Measurements from ENCODE around the gene CCDC122.

CCDC122 gene
- long read RNA-seq, partial matches to known transcripts: 0 of 7 reads
- long read RNA-seq, other reads (novel, unspliced or antisense): 7 of 7 reads

GRCh38 chr13:43878892-43879754, at the start of gene CCDC122:
TSS of gene CCDC122 (minus strand) at chr13:43879740. CDS start at chr13:43869376, 10,364 bp downstream.
- TF ChIP-seq CTCF (IDR thresholded peaks at IDR 0.05; ENCODE audit: insufficient read depth, low read length): no peak
- TF ChIP-seq POLR2AphosphoS5 (IDR thresholded peaks at IDR 0.05; ENCODE audit: low read depth): peak; percentile 62
- peak; percentile 50 for TF ChIP-seq REST (IDR thresholded peaks at IDR 0.05; ENCODE audit: insufficient replicate concordance, low read depth)
- no peak for TF ChIP-seq GABPA (IDR thresholded peaks at IDR 0.05; ENCODE audit: low read depth)
- TF ChIP-seq SPI1 (IDR thresholded peaks at IDR 0.05; ENCODE audit: borderline replicate concordance, low read depth): peak; percentile 58; the same call in 1 of the 2 replicates
- peak within 1 kb of the TSS; percentile 91 for H3K27ac ChIP-seq (replicated peaks)
- H3K4me3 ChIP-seq (replicated peaks; ENCODE audit: insufficient read depth, low read length): peak within 1 kb of the TSS; percentile 56
- DNase-seq (ENCODE audit: low read depth in 1 of 2, low spot score in 1 of 2): peak; percentile 54 to 83
- no peaks in the 10 kb centered on the region for H3K27me3 ChIP-seq (ENCODE audit: insufficient read depth, poor library complexity, severe bottlenecking)

- Histone ChIP-seq H3K4me3 (replicated peaks; ENCODE audit: insufficient read depth, low read length) (no peak overlapping the region), H3K27ac (replicated peaks) (no peak overlapping the region), H3K27me3 (ENCODE audit: insufficient read depth, poor library complexity, severe bottlenecking) (peaks cover 7% of the 10 kb centered on the region)
- no peak for DNase-seq (ENCODE audit: low read depth in 1 of 2, low spot score in 1 of 2)
- TF ChIP-seq SPI1 (IDR thresholded peaks at IDR 0.05; ENCODE audit: borderline replicate concordance, low read depth) (no peak), GABPA (IDR thresholded peaks at IDR 0.05; ENCODE audit: low read depth) (no peak), CTCF (IDR thresholded peaks at IDR 0.05; ENCODE audit: insufficient read depth, low read length) (no peak), POLR2AphosphoS5 (IDR thresholded peaks at IDR 0.05; ENCODE audit: low read depth) (no peak)
Measured at GRCh38 chr13:43924549-43925245, 45.2 kb upstream of the CCDC122 start.

- Histone ChIP-seq H3K4me3 (replicated peaks; ENCODE audit: insufficient read depth, low read length) (no peak overlapping the region), H3K27ac (replicated peaks) (no peak overlapping the region), H3K27me3 (ENCODE audit: insufficient read depth, poor library complexity, severe bottlenecking) (peaks cover 4% of the 10 kb centered on the region)
- no peak for DNase-seq (ENCODE audit: low read depth in 1 of 2, low spot score in 1 of 2)
- TF ChIP-seq POLR2AphosphoS5 (IDR thresholded peaks at IDR 0.05; ENCODE audit: low read depth) (no peak), CTCF (IDR thresholded peaks at IDR 0.05; ENCODE audit: insufficient read depth, low read length) (no peak), GABPA (IDR thresholded peaks at IDR 0.05; ENCODE audit: low read depth) (no peak), SPI1 (IDR thresholded peaks at IDR 0.05; ENCODE audit: borderline replicate concordance, low read depth) (no peak), REST (IDR thresholded peaks at IDR 0.05; ENCODE audit: insufficient replicate concordance, low read depth) (no peak)
Measured at GRCh38 chr13:43920965-43921674, 41.6 kb upstream of the CCDC122 start.

All from HL-60 (cell line).